AG09309 (cell line): ENCODE data around the gene POFUT1.

Experiments
- DNase-seq: peaks from one replicate; pipeline ENCODE4 v3.0.0-alpha.2; 2010; ENCODE audit warnings: low read depth
- H3K4me3 ChIP-seq: 2 replicates; pipeline ENCODE4 v1.5.1; 2011; ENCODE audit warnings: mild to moderate bottlenecking, low read depth, low read length, moderate library complexity; ENCODE audit not compliant: control insufficient read depth
- TF ChIP-seq, protein P1 (sequence below): IDR thresholded peaks from 2 replicates; pipeline ENCODE4 v1.5.1; 2011; ENCODE audit warnings: mild to moderate bottlenecking, low read depth, low read length, inconsistent platforms; ENCODE audit not compliant: insufficient read depth, control insufficient read depth; ENCODE audit errors: missing control alignments

Gene POFUT1

DNA sequence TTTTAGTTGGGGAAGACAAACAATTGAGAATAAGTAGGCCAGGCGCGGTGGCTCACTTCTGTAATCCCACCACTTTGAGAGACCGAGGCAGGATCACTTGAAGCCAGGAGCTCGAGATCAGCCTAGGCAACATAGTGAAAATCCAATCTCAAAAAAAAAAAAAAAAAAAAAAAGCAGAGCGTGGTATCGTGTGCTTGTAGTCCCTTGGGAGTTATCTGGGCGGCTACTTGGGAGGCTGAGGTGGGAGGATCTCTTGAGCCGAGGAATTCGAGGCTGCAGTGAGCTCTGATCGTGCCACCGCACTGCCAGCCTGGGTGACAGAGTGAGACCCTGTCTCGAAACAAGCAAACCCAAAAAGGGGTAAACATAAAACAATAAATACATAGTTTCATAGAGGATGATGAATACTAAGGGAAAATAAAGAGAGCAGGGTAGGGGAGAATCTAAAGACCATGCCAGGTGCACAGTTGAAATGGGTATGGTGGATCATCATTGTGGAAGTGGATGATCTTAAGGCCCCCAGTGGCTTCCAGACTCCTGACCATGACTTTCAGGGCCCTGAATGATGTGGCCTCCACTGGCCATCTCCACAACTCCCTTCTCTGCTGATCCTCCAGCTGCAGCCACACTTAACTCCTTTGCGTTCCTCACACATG, 947 bp downstream of the POFUT1 start:
- no peak for DNase-seq
- H3K4me3 ChIP-seq, result peak overlapping the region; percentile 70
- TF ChIP-seq, protein P1, sequence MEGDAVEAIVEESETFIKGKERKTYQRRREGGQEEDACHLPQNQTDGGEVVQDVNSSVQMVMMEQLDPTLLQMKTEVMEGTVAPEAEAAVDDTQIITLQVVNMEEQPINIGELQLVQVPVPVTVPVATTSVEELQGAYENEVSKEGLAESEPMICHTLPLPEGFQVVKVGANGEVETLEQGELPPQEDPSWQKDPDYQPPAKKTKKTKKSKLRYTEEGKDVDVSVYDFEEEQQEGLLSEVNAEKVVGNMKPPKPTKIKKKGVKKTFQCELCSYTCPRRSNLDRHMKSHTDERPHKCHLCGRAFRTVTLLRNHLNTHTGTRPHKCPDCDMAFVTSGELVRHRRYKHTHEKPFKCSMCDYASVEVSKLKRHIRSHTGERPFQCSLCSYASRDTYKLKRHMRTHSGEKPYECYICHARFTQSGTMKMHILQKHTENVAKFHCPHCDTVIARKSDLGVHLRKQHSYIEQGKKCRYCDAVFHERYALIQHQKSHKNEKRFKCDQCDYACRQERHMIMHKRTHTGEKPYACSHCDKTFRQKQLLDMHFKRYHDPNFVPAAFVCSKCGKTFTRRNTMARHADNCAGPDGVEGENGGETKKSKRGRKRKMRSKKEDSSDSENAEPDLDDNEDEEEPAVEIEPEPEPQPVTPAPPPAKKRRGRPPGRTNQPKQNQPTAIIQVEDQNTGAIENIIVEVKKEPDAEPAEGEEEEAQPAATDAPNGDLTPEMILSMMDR, result no peak

DNA sequence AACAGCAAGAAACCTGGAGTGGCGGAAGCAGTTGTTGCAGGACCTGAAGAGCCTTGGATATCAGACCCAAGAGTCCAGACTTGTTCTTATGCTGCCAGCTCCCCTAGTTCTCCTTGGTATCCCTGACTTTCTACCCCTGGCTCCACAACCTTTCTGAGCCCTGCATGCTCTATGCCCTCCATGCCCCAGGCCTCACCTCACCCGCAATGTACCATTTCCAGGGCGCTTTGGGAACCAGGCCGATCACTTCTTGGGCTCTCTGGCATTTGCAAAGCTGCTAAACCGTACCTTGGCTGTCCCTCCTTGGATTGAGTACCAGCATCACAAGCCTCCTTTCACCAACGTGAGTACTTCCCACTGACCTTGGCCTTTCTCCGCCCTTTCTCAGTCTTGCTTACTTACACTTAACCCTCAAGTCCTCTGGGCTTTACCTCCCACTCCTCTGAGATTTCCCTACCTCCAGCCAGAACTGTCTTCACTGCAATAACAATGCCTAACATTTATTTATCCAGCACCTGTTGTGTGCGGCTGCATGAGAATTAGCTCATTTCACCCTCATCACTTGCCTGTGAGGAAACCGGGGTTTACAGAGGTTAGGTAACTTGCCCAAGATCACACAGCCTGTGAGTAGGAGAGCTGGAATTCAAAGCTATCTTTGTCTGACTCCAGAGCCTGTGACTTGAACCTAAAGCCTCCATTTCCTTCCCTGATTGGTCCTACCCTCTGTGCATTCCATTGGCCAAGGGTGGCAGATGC, 2.3 kb downstream of the POFUT1 start:
- TF ChIP-seq, protein P1, result no peak
- H3K4me3 ChIP-seq, result no peak overlapping the region
- DNase-seq, result no peak

DNA sequence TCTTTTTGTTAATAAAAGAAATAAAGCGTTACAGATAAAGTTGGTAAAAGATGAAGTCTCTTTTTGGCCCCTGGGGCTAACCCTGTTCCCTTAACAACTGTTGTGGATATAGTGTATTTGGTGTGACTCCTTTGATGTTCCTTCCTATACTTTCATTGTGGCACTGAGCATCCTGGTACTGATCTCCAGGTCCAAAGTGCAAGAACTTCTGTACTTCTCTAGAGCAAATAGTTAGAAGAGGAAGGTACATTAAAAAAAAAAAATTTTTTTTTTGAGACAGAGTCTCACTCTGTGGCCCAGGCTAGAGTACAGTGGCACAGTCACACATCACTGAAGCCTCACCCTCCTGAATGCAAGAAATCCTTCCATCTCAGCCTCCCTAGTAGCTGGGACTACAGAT, 6.2 kb downstream of the POFUT1 start:
- TF ChIP-seq, protein P1, result no peak
- DNase-seq, result no peak
- H3K4me3 ChIP-seq, result no peak overlapping the region

DNA sequence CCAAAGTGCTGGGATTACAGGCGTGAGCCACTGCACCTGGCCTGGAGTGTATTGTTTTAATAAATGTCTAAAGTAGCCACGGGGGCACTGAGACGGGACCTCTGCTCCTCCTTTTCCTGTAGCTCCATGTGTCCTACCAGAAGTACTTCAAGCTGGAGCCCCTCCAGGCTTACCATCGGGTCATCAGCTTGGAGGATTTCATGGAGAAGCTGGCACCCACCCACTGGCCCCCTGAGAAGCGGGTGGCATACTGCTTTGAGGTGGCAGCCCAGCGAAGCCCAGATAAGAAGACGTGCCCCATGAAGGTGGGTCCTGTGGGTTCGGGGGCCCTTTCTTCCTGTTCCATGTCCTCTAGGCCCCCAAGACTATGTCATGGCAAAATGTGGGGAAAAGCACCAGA, 7.5 kb downstream of the POFUT1 start:
- TF ChIP-seq, protein P1, result no peak
- DNase-seq, result no peak
- H3K4me3 ChIP-seq, result no peak overlapping the region

DNA sequence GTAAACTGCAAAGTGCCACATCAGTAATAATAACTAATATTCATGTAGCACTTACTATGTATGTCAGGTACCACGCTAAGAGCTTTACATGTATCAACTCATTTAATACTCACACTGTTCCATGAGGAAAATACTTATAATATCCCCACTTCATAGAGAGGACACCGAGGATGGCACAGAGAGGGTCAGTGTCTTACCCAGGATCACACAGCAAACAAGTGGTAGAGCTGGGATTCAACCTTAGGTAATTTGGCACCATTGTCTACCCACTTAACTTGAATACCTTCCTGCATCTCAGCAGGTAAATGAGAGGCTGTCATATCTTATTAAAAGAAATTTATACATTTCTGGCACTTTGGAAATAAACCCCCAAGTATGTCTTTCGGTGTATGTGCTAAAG, 8.0 kb downstream of the POFUT1 start:
- H3K4me3 ChIP-seq, result no peak overlapping the region
- DNase-seq, result no peak
- TF ChIP-seq, protein P1, result no peak

DNA sequence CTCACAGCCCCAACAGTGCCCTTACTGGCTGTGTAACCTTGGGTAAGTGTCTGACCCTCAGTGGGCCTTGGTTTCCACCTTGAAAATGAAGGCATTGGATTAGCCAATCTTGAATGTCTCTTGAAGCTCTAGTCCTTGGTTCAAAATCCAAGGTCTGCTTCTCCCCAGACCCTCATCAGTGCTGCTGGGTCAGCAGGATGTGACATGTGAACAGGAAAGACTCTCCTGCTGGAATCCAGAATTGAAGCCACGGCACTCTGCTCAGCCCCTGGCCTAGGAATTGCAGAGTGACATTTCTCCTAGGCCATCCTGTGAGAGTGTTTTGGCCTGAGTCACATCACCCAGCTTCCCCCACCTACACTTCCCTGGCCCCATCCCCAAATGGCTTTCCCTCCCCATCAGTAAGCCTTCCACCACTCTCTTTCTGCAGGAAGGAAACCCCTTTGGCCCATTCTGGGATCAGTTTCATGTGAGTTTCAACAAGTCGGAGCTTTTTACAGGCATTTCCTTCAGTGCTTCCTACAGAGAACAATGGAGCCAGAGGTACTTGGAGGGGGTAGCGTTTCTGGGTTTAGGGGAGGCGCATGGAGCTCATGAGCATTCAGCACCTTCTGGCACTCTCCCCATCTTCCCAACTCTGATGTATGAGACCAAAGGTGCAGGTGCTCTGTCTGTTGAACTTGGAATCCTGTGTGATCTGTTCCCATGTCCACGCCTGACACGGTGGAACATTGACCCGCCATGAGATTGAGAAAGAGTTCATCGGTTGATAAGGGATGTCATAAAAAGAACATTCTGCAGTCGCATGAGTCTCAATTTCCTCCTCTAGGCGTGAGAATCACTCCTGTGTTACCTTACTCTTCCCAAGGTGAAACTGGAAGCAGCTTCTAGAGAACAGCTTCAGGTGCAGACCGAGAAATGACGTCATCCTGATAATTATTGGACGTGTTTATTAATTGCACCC, 8.8 kb downstream of the POFUT1 start:
- TF ChIP-seq, protein P1, result no peak
- DNase-seq, result no peak
- no peak overlapping the region for H3K4me3 ChIP-seq
